Measurements from ENCODE around the gene OR5B2.

OR5B2 gene

GRCh38 chr11:58446294-58446693 is 18.4 kb upstream of the OR5B2 start:
- Histone ChIP-seq H3K4me2 (ENCODE audit: low read length) (no peak overlapping the region), H3K27me3 (ENCODE audit: control insufficient read depth, insufficient read depth, low read length) (no peaks in the 10 kb centered on the region), H3K9me3 (ENCODE audit: control insufficient read depth, low read length) (no peaks in the 10 kb centered on the region), H3K9ac (no peak overlapping the region), H3K36me3 (ENCODE audit: control insufficient read depth, insufficient read depth, low read length) (no peaks in the 10 kb centered on the region), H3K4me1 (no peaks in the 10 kb centered on the region), H3K27ac (no peak overlapping the region), H3K79me2 (no peaks in the 10 kb centered on the region), H3K4me3 (ENCODE audit: low read depth, low read length) (no peak overlapping the region), H2AFZ (no peak overlapping the region)
- TF ChIP-seq CTCF (IDR thresholded peaks at IDR 0.05) = no peak

GRCh38 chr11:58444300-58444699 is 16.4 kb upstream of the OR5B2 start:
- H3K4me2 ChIP-seq (ENCODE audit: low read length) = no peak overlapping the region
- no peak overlapping the region for H3K9ac ChIP-seq
- H2AFZ ChIP-seq = no peak overlapping the region
- H3K79me2 ChIP-seq = no peaks in the 10 kb centered on the region
- H3K27me3 ChIP-seq (ENCODE audit: control insufficient read depth, insufficient read depth, low read length) = no peaks in the 10 kb centered on the region
- no peaks in the 10 kb centered on the region for H3K36me3 ChIP-seq (ENCODE audit: control insufficient read depth, insufficient read depth, low read length)
- no peaks in the 10 kb centered on the region for H3K9me3 ChIP-seq (ENCODE audit: control insufficient read depth, low read length)
- H3K4me3 ChIP-seq (ENCODE audit: low read depth, low read length) = no peak overlapping the region
- H3K27ac ChIP-seq = no peak overlapping the region
- TF ChIP-seq CTCF (IDR thresholded peaks at IDR 0.05) = no peak
- H3K4me1 ChIP-seq = no peaks in the 10 kb centered on the region

- H2AFZ ChIP-seq = no peak within 1 kb of the TSS
- H3K27ac ChIP-seq = no peak within 1 kb of the TSS
- H3K27me3 ChIP-seq (ENCODE audit: control insufficient read depth, insufficient read depth, low read length) = no peaks in the 10 kb centered on the region
- no peaks in the 10 kb centered on the region for H3K9me3 ChIP-seq (ENCODE audit: control insufficient read depth, low read length)
- no peaks in the 10 kb centered on the region for H3K36me3 ChIP-seq (ENCODE audit: control insufficient read depth, insufficient read depth, low read length)
- no peaks in the 10 kb centered on the region for H3K4me1 ChIP-seq
- TF ChIP-seq CTCF (IDR thresholded peaks at IDR 0.05) = no peak
- no peak within 1 kb of the TSS for H3K4me2 ChIP-seq (ENCODE audit: low read length)
- H3K9ac ChIP-seq = no peak within 1 kb of the TSS
- H3K4me3 ChIP-seq (ENCODE audit: low read depth, low read length) = no peak within 1 kb of the TSS
- H3K79me2 ChIP-seq = no peaks in the 10 kb centered on the region
Observed at GRCh38 chr11:58442136-58442535, 14.2 kb upstream of the OR5B2 start, which contains the start of gene OR5B12. Gene OR5B12 (minus strand): TSS chr11:58442236. CDS start chr11:58440151, 2,085 bp downstream.

GRCh38 chr11:58438486-58438885 is 10.6 kb upstream of the OR5B2 start:
- Histone ChIP-seq H3K4me1 (no peaks in the 10 kb centered on the region), H3K9me3 (ENCODE audit: control insufficient read depth, low read length) (no peaks in the 10 kb centered on the region), H2AFZ (no peak overlapping the region), H3K27me3 (ENCODE audit: control insufficient read depth, insufficient read depth, low read length) (no peaks in the 10 kb centered on the region), H3K4me2 (ENCODE audit: low read length) (no peak overlapping the region), H3K9ac (no peak overlapping the region), H3K27ac (no peak overlapping the region), H3K36me3 (ENCODE audit: control insufficient read depth, insufficient read depth, low read length) (no peaks in the 10 kb centered on the region), H3K79me2 (no peaks in the 10 kb centered on the region), H3K4me3 (ENCODE audit: low read depth, low read length) (no peak overlapping the region)
- no peak for TF ChIP-seq CTCF (IDR thresholded peaks at IDR 0.05)

GRCh38 chr11:58434217-58434616 is 6.3 kb upstream of the OR5B2 start:
- H3K4me3 ChIP-seq (ENCODE audit: low read depth, low read length) = no peak overlapping the region
- H3K9ac ChIP-seq = no peak overlapping the region
- H3K27me3 ChIP-seq (ENCODE audit: control insufficient read depth, insufficient read depth, low read length) = no peaks in the 10 kb centered on the region
- no peak overlapping the region for H3K4me2 ChIP-seq (ENCODE audit: low read length)
- no peaks in the 10 kb centered on the region for H3K36me3 ChIP-seq (ENCODE audit: control insufficient read depth, insufficient read depth, low read length)
- TF ChIP-seq CTCF (IDR thresholded peaks at IDR 0.05) = no peak
- H3K79me2 ChIP-seq = no peaks in the 10 kb centered on the region
- no peak overlapping the region for H3K27ac ChIP-seq
- H3K4me1 ChIP-seq = no peaks in the 10 kb centered on the region
- H3K9me3 ChIP-seq (ENCODE audit: control insufficient read depth, low read length) = no peaks in the 10 kb centered on the region
- no peak overlapping the region for H2AFZ ChIP-seq

All from parathyroid adenoma (tissue), 2 donors.